Calu3 (cell line): ENCODE data around the gene PSMB2. TPM values are rescaled to one million over a fixed set of nuclear protein-coding genes. Genes with fewer than 3 reads are reported as not detected.

Source experiments
- BruUV-seq: library from RNA; stranded (reverse); fragments of 400-500 nt; replicated peaks from 2 replicates; lab custom pipeline; 2021; lab: Mats Ljungman, UMichigan
- CTCF ChIA-PET: fragments of 300-600 bp; sonication (Branson Sonifier 250); formaldehyde crosslinking; loops from one replicate; lab custom pipeline; 2022; ENCODE audit warnings: antibody characterized with exemption; lab: Charles Lee
- DNase-seq: peaks from one replicate; pipeline ENCODE4 v3.0.0; 2022
- H3K27ac Mint-ChIP-seq: one replicate; pipeline ENCODE4 v1.8.0; 2022; ENCODE audit warnings: mixed read lengths; ENCODE audit not compliant: unreplicated experiment
- H3K27me3 Mint-ChIP-seq: one replicate; pipeline ENCODE4 v1.8.0; 2022; ENCODE audit warnings: mixed read lengths; ENCODE audit not compliant: unreplicated experiment
- H3K36me3 Mint-ChIP-seq: one replicate; pipeline ENCODE4 v1.8.0; 2022; ENCODE audit warnings: mild to moderate bottlenecking, moderate library complexity, mixed read lengths; ENCODE audit not compliant: insufficient read depth, unreplicated experiment
- H3K4me1 Mint-ChIP-seq: one replicate; pipeline ENCODE4 v1.8.0; 2022; ENCODE audit warnings: mild to moderate bottlenecking, low read depth, mixed read lengths; ENCODE audit not compliant: unreplicated experiment
- H3K4me3 Mint-ChIP-seq: one replicate; pipeline ENCODE4 v1.8.0; 2022; ENCODE audit warnings: mild to moderate bottlenecking, low read depth, moderate library complexity, mixed read lengths; ENCODE audit not compliant: unreplicated experiment
- H3K9me3 Mint-ChIP-seq: one replicate; pipeline ENCODE4 v1.8.0; 2022; ENCODE audit warnings: low read depth, mixed read lengths; ENCODE audit not compliant: unreplicated experiment
- CTCF ChIP-seq: fragments of 200-600 bp; IDR thresholded peaks from one replicate; pipeline ENCODE4 v1.8.0; 2022; ENCODE audit warnings: antibody characterized with exemption; ENCODE audit not compliant: unreplicated experiment
- intact Hi-C: fragments of 100-400 bp; cut with micrococcal nuclease; formaldehyde crosslinking; loops from one replicate; pipeline ENCODE4 v1.10.0; 2022; ENCODE audit not compliant: unreplicated experiment
- total RNA-seq: library from RNA; stranded (reverse); gene quantifications from 2 replicates; pipeline ENCODE4 v1.2.3, GENCODE V29; 2022

PSMB2 gene
- total RNA-seq, 1 experiment from 2014 or later: 109 TPM

- no peaks in the 10 kb centered on the region for H3K36me3 Mint-ChIP-seq
- peaks cover 88% of the 10 kb centered on the region for H3K27me3 Mint-ChIP-seq
- no peak for DNase-seq
- H3K4me1 Mint-ChIP-seq: no peaks in the 10 kb centered on the region
- H3K9me3 Mint-ChIP-seq: no peaks in the 10 kb centered on the region
- H3K4me3 Mint-ChIP-seq: no peak overlapping the region
- TF ChIP-seq CTCF: no peak
- intact Hi-C loops: no loop called here
- BruUV-seq: no TSS peak
- CTCF ChIA-PET: no interaction called here
- H3K27ac Mint-ChIP-seq: no peak overlapping the region
Observed at GRCh38 chr1:35683012-35683411, 41.7 kb upstream of the PSMB2 start.

- no peaks in the 10 kb centered on the region for H3K9me3 Mint-ChIP-seq
- H3K27me3 Mint-ChIP-seq: peaks cover 89% of the 10 kb centered on the region
- no peak for DNase-seq
- no peak for TF ChIP-seq CTCF
- no peak overlapping the region for H3K4me3 Mint-ChIP-seq
- BruUV-seq: no TSS peak
- H3K27ac Mint-ChIP-seq: no peak overlapping the region
- no peaks in the 10 kb centered on the region for H3K4me1 Mint-ChIP-seq
- CTCF ChIA-PET: interaction anchor here (0.7 to 0.8 kb wide), 3 partner anchors 14 to 969 kb away, joined by 3 read pairs; no protein-coding TSS in a partner anchor
- no peaks in the 10 kb centered on the region for H3K36me3 Mint-ChIP-seq
- intact Hi-C loops: no loop called here
Observed at GRCh38 chr1:35680271-35680670, 38.9 kb upstream of the PSMB2 start.

GRCh38 chr1:35675773-35676172 lies 34.4 kb upstream of the PSMB2 start:
- DNase-seq: no peak
- TF ChIP-seq CTCF: no peak
- no TSS peak for BruUV-seq
- CTCF ChIA-PET: no interaction called here
- H3K36me3 Mint-ChIP-seq: no peaks in the 10 kb centered on the region
- H3K4me1 Mint-ChIP-seq: no peaks in the 10 kb centered on the region
- no peak overlapping the region for H3K4me3 Mint-ChIP-seq
- H3K9me3 Mint-ChIP-seq: no peaks in the 10 kb centered on the region
- H3K27ac Mint-ChIP-seq: no peak overlapping the region
- intact Hi-C loops: no loop called here
- peaks cover 77% of the 10 kb centered on the region for H3K27me3 Mint-ChIP-seq

- intact Hi-C loops: no loop called here
- TF ChIP-seq CTCF: no peak
- peaks cover 77% of the 10 kb centered on the region for H3K27me3 Mint-ChIP-seq
- no peak overlapping the region for H3K27ac Mint-ChIP-seq
- DNase-seq: no peak
- no peaks in the 10 kb centered on the region for H3K4me1 Mint-ChIP-seq
- no peak overlapping the region for H3K4me3 Mint-ChIP-seq
- no peaks in the 10 kb centered on the region for H3K36me3 Mint-ChIP-seq
- no peaks in the 10 kb centered on the region for H3K9me3 Mint-ChIP-seq
- no TSS peak for BruUV-seq
- CTCF ChIA-PET: interaction anchor here (0.6 kb wide), 1 partner anchor 555 kb away, joined by 4 read pairs; no protein-coding TSS in a partner anchor
Observed at GRCh38 chr1:35674111-35674510, 32.8 kb upstream of the PSMB2 start.
